H1 (cell line): ENCODE measurements around the gene TBC1D22A. TPM values are rescaled to one million over a fixed set of nuclear protein-coding genes. Genes with fewer than 3 reads are reported as not detected.

Experiments used
- CTCF ChIA-PET: fragments of 300-600 bp; sonication (Branson Sonifier 250); formaldehyde crosslinking; loops from one replicate; lab custom pipeline; 2021; ENCODE audit not compliant: partially characterized antibody; lab: Charles Lee
- POLR2A ChIA-PET: fragments of 300-600 bp; sonication (Branson Sonifier 250); formaldehyde crosslinking; loops from one replicate; lab custom pipeline; 2021; ENCODE audit warnings: inconsistent platforms; ENCODE audit not compliant: partially characterized antibody; lab: Charles Lee
- DNase-seq, 2 experiments: peaks; one replicate each; pipeline versions ENCODE4 v3.0.0 to v3.0.0-alpha.2; 2010 to 2022; ENCODE audit warnings: low spot score in 2 of 2, low read depth in 1 of 2, mixed read lengths in 1 of 2
- FAIRE-seq: peaks from 2 replicates; lab custom pipeline; 2011; peaks lifted over from hg19 to GRCh38; lab: Jason Lieb, UNC
- H2AFZ ChIP-seq: 2 replicates; pipeline ENCODE4 v1.8.1; 2012; ENCODE audit warnings: low read length, inconsistent platforms
- H2AK5ac ChIP-seq: 2 replicates; pipeline ENCODE4 v1.6.1; 2013; ENCODE audit warnings: low read depth, low read length
- H2BK120ac ChIP-seq: replicated peaks from 2 replicates; pipeline ENCODE3; 2013; ENCODE audit warnings: low read depth, low read length, inconsistent platforms
- H2BK12ac ChIP-seq: 2 replicates; pipeline ENCODE4 v1.6.1; 2013; ENCODE audit warnings: low read depth, low read length
- H2BK15ac ChIP-seq: 2 replicates; pipeline ENCODE4 v1.6.1; 2013; ENCODE audit warnings: low read length
- H2BK20ac ChIP-seq: 2 replicates; pipeline ENCODE4 v1.6.1; 2013; ENCODE audit warnings: low read length
- H2BK5ac ChIP-seq: 2 replicates; pipeline ENCODE4 v1.6.1; 2013; ENCODE audit warnings: low read depth, low read length
- H3K14ac ChIP-seq: 2 replicates; pipeline ENCODE4 v1.6.1; 2013; ENCODE audit warnings: inconsistent platforms; ENCODE audit not compliant: insufficient read length
- H3K18ac ChIP-seq: 2 replicates; pipeline ENCODE4 v1.6.1; 2013; ENCODE audit warnings: low read length; ENCODE audit errors: extremely low read depth
- H3K23ac ChIP-seq: 2 replicates; pipeline ENCODE4 v1.6.1; 2013; ENCODE audit warnings: inconsistent platforms; ENCODE audit not compliant: insufficient read length
- H3K23me2 ChIP-seq: 2 replicates; pipeline ENCODE4 v1.6.1; 2013; ENCODE audit warnings: low read depth, low read length
- H3K27ac ChIP-seq: 2 replicates; pipeline ENCODE4 v1.6.1; 2011; ENCODE audit warnings: low read depth, low read length, inconsistent platforms
- H3K27me3 ChIP-seq, 4 experiments: replicated peaks in 1 of 4; 1 replicate in 1 of 4; 2 replicates in 3 of 4; pipeline versions ENCODE4 v1.6.1 to v1.8.1; 2011 to 2013; ENCODE audit warnings: low read length in 3 of 4, mild to moderate bottlenecking in 3 of 4, inconsistent platforms in 2 of 4, mixed read lengths in 2 of 4, moderate library complexity in 1 of 4; ENCODE audit not compliant: control insufficient read depth in 3 of 4, insufficient read depth in 3 of 4; ENCODE audit errors: extremely low read depth in 1 of 4
- H3K36me3 ChIP-seq, 4 experiments: 2 replicates each; pipeline versions ENCODE4 v1.6.1 to v1.8.1; 2011 to 2013; ENCODE audit warnings: mild to moderate bottlenecking in 4 of 4, low read length in 3 of 4, moderate library complexity in 2 of 4, control low read depth in 1 of 4, inconsistent platforms in 1 of 4; ENCODE audit not compliant: insufficient read depth in 4 of 4, control insufficient read depth in 2 of 4
- H3K4ac ChIP-seq: replicated peaks from 2 replicates; pipeline ENCODE3; 2013; ENCODE audit warnings: low read length, low read depth, mixed read lengths, inconsistent platforms; ENCODE audit not compliant: insufficient read length
- H3K4me1 ChIP-seq, 4 experiments: replicated peaks in 1 of 4; 1 replicate in 1 of 4; 2 replicates in 3 of 4; pipeline versions ENCODE4 v1.6.1 to v1.8.1; 2011 to 2013; ENCODE audit warnings: low read length in 3 of 4, inconsistent platforms in 2 of 4, mixed read lengths in 1 of 4; ENCODE audit not compliant: insufficient read depth in 4 of 4, control insufficient read depth in 3 of 4
- H3K4me2 ChIP-seq, 2 experiments: 2 replicates each; pipeline versions ENCODE4 v1.6.1 to v1.8.1; 2011 to 2013; ENCODE audit warnings: low read depth in 2 of 2, low read length in 2 of 2, control low read depth in 1 of 2, inconsistent platforms in 1 of 2, mild to moderate bottlenecking in 1 of 2; ENCODE audit not compliant: insufficient read depth in 1 of 2
- H3K4me3 ChIP-seq, 4 experiments: fragments of 200-600, 300-600 bp in 1 of 4; sonication (generic), shearing (Covaris generic), sonication (Bioruptor Twin) in 1 of 4; 2 replicates each; pipeline versions ENCODE4 v1.5.1 to v1.8.1; 2011 to 2016; ENCODE audit warnings: low read length in 4 of 4, low read depth in 3 of 4, control low read depth in 2 of 4, inconsistent platforms in 2 of 4, mild to moderate bottlenecking in 2 of 4, mixed read lengths in 1 of 4, moderate library complexity in 1 of 4; ENCODE audit not compliant: insufficient read depth in 2 of 4; ENCODE audit errors: extremely low read depth in 1 of 4
- H3K56ac ChIP-seq: replicated peaks from 2 replicates; pipeline ENCODE3; 2013; ENCODE audit warnings: low read depth, mild to moderate bottlenecking, mixed read lengths, low read length, inconsistent platforms; ENCODE audit not compliant: insufficient read length
- H3K79me1 ChIP-seq: 2 replicates; pipeline ENCODE4 v1.6.1; 2013; ENCODE audit warnings: low read depth, low read length, control low read depth
- H3K79me2 ChIP-seq, 2 experiments: 2 replicates each; pipeline versions ENCODE4 v1.6.1 to v1.8.1; 2012 to 2013; ENCODE audit warnings: low read length in 2 of 2, mild to moderate bottlenecking in 2 of 2, inconsistent platforms in 1 of 2; ENCODE audit not compliant: insufficient read depth in 2 of 2, control insufficient read depth in 1 of 2
- H3K9ac ChIP-seq, 4 experiments: replicated peaks in 1 of 4; 1 replicate in 1 of 4; 2 replicates in 3 of 4; pipeline versions ENCODE4 v1.6.1 to v1.8.1; 2011 to 2013; ENCODE audit warnings: low read depth in 3 of 4, low read length in 3 of 4, control low read depth in 2 of 4, mild to moderate bottlenecking in 2 of 4, moderate library complexity in 2 of 4, inconsistent platforms in 1 of 4; ENCODE audit errors: extremely low read depth in 1 of 4
- H3K9me3 ChIP-seq, 2 experiments: 2 replicates each; pipeline versions ENCODE4 v1.6.1 to v1.8.1; 2012 to 2013; ENCODE audit warnings: mild to moderate bottlenecking in 2 of 2, moderate library complexity in 2 of 2, control low read depth in 1 of 2, inconsistent platforms in 1 of 2, low read depth in 1 of 2, low read length in 1 of 2, mixed read lengths in 1 of 2; ENCODE audit not compliant: insufficient read depth in 2 of 2
- H4K20me1 ChIP-seq, 2 experiments: replicated peaks in 1 of 2; 2 replicates each; pipeline versions ENCODE3 to v1.8.1; 2011 to 2013; ENCODE audit warnings: inconsistent platforms in 2 of 2, low read length in 2 of 2, mild to moderate bottlenecking in 1 of 2; ENCODE audit not compliant: insufficient read depth in 2 of 2, control insufficient read depth in 1 of 2
- H4K5ac ChIP-seq: 2 replicates; pipeline ENCODE4 v1.6.1; 2013; ENCODE audit warnings: low read length, low read depth, mixed read lengths, inconsistent platforms; ENCODE audit not compliant: insufficient read length
- H4K8ac ChIP-seq: 2 replicates; pipeline ENCODE4 v1.8.0; 2013; ENCODE audit warnings: mild to moderate bottlenecking, moderate library complexity, low read length, inconsistent platforms; ENCODE audit not compliant: insufficient read depth; ENCODE audit errors: extremely low read depth
- H4K91ac ChIP-seq: replicated peaks from 2 replicates; pipeline ENCODE3; 2013; ENCODE audit warnings: low read length, mixed read lengths, inconsistent platforms; ENCODE audit not compliant: insufficient read length
- RAD21 ChIP-seq, 2 experiments: IDR thresholded peaks in 1 of 2; conservative IDR thresholded peaks in 1 of 2; 2 replicates each; pipeline ENCODE4 v1.6.1; 2011; ENCODE audit warnings: low read depth in 2 of 2, low read length in 2 of 2, improper control_type of control experiment in 1 of 2, inconsistent platforms in 1 of 2, mild to moderate bottlenecking in 1 of 2, moderate library complexity in 1 of 2
- RFX5 ChIP-seq: IDR thresholded peaks from 2 replicates; pipeline ENCODE4 v1.6.1; 2011; ENCODE audit warnings: low read depth, low read length, improper control_type of control experiment, borderline replicate concordance
- YY1 ChIP-seq: IDR thresholded peaks from 2 replicates; pipeline ENCODE4 v1.6.1; 2011; ENCODE audit warnings: low read depth, mild to moderate bottlenecking, low read length
- WGBS, 2 experiments: shearing (Covaris generic) in 1 of 2; methylation state at CpG; one replicate each; pipeline versions ENCODE4 v1.1.6 to v1.1.7; 2013 to 2015; ENCODE audit warnings: low lambda C conversion rate in 2 of 2, mixed read lengths in 2 of 2, inconsistent platforms in 1 of 2, low coverage in 1 of 2, missing lambda C conversion rate in 1 of 2; ENCODE audit not compliant: insufficient replicate concordance in 2 of 2, insufficient coverage in 1 of 2, insufficient read length in 1 of 2; ENCODE audit errors: extremely low coverage in 1 of 2, missing lambda C conversion rate in 1 of 2; 5-methylcytosine and 5-hydroxymethylcytosine counted together
- polyA plus RNA-seq, 7 experiments: library from polyadenylated mRNA; depleted of rRNA in 3 of 7; stranded (reverse) in 5 of 7; unstranded in 2 of 7; fragments of >200 nt in 5 of 7; fragments of 200-250 nt in 2 of 7; gene quantifications; 1 replicate in 5 of 7; 2 replicates in 1 of 7; 4 replicates in 1 of 7; pipeline versions ENCODE4 v1.2.1 to v1.2.3, GENCODE V29; 2011 to 2013; ENCODE audit warnings: missing spikeins in 2 of 7, mixed read lengths in 2 of 7
- total RNA-seq: library from RNA; stranded (reverse); fragmentation: NEBNext Ultra II Directional; extraction: Animal tissue kit (Norgen Biotek cat#: 25700); gene quantifications from 2 replicates; pipeline ENCODE4 v1.2.1, GENCODE V29; 2021
- TF ChIP-seq, protein P1 (sequence below), 3 experiments: IDR thresholded peaks; 1 replicate in 2 of 3; 2 replicates in 1 of 3; pipeline versions ENCODE4 v1.5.1 to v1.6.1; 2011; ENCODE audit warnings: low read length in 3 of 3, mild to moderate bottlenecking in 3 of 3, inconsistent platforms in 2 of 3, low read depth in 1 of 3, moderate library complexity in 1 of 3; ENCODE audit not compliant: insufficient read depth in 1 of 3; ENCODE audit errors: control extremely low read depth in 1 of 3

TBC1D22A gene
- total and polyA plus RNA-seq, 2 of the 8 experiments (the other 6 are each of a cell fraction or from before 2014, with no cell fraction given), result 11.9 to 18.4 TPM

DNA sequence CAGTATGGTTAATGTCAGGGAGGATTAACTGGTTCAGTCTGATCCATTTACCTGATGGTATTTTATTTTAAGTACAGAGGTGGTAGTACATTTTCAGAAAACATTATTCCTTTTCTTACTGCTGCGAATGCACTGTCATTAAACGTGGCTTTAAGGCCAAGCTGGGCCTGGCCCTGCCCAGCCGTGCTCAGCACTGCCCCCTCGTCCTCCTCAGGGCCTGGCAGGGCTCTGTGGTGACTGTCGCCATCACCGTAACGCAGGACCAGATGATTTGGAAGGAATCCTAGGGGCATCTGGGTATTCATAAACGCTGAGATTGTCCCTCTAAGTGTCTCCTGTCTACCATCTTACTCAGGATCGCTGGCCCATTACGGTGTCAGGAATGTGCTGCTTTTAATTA lies 302.0 kb downstream of the TBC1D22A start:
- TF ChIP-seq RAD21 (IDR thresholded peaks at IDR 0.05 in 1 of 2, conservative IDR thresholded peaks at IDR 0.05 in 1 of 2; ENCODE audit: low read depth in 2 of 2, low read length in 2 of 2) (peak; percentile 19 to 24; a peak in 2 of 4 replicates), YY1 (no peak), RFX5 (no peak)
- TF ChIP-seq, protein P1, sequence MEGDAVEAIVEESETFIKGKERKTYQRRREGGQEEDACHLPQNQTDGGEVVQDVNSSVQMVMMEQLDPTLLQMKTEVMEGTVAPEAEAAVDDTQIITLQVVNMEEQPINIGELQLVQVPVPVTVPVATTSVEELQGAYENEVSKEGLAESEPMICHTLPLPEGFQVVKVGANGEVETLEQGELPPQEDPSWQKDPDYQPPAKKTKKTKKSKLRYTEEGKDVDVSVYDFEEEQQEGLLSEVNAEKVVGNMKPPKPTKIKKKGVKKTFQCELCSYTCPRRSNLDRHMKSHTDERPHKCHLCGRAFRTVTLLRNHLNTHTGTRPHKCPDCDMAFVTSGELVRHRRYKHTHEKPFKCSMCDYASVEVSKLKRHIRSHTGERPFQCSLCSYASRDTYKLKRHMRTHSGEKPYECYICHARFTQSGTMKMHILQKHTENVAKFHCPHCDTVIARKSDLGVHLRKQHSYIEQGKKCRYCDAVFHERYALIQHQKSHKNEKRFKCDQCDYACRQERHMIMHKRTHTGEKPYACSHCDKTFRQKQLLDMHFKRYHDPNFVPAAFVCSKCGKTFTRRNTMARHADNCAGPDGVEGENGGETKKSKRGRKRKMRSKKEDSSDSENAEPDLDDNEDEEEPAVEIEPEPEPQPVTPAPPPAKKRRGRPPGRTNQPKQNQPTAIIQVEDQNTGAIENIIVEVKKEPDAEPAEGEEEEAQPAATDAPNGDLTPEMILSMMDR (IDR thresholded peaks at IDR 0.05; ENCODE audit: control extremely low read depth in 1 of 3, insufficient read depth in 1 of 3, low read depth in 1 of 3, low read length in 3 of 3), result peak in 2 of 3 experiments; percentile 24 to 48; a peak in 2 of 4 replicates
- TF ChIP-seq, all 59 proteins: peak for 2
- H3K36me3 ChIP-seq, result no peaks in the 10 kb centered on the region; a peak in 1 of 8 replicates
- H3K56ac ChIP-seq, result no peak overlapping the region
- H3K9ac ChIP-seq, result no peak overlapping the region
- peaks cover 0 to 3% of the 10 kb centered on the region in 2 experiments for H4K20me1 ChIP-seq
- H4K5ac ChIP-seq, result no peak overlapping the region
- no peak overlapping the region for H3K27ac ChIP-seq
- no peak overlapping the region for H3K14ac ChIP-seq
- H2BK120ac ChIP-seq, result no peak overlapping the region
- CTCF ChIA-PET, result interaction anchor here (0.6 to 0.7 kb wide), 3 partner anchors 17 to 740 kb away, joined by 3 read pairs; no protein-coding TSS in a partner anchor
- H2BK5ac ChIP-seq, result no peak overlapping the region
- H3K4me3 ChIP-seq, result no peak overlapping the region
- H3K23me2 ChIP-seq, result no peaks in the 10 kb centered on the region
- H2BK20ac ChIP-seq, result no peak overlapping the region
- no peaks in the 10 kb centered on the region; a peak in 1 of 4 replicates for H3K79me2 ChIP-seq
- no peak overlapping the region for H4K91ac ChIP-seq
- no peak overlapping the region for H2BK12ac ChIP-seq
- DNase-seq, result no peak
- POLR2A ChIA-PET, result no interaction called here
- 91% methylated on average over 10 of the region's 10 CpGs; no CpG with 5 or more reads in 1 of the 2 experiments for WGBS, 2 experiments
- H2AK5ac ChIP-seq, result no peak overlapping the region
- H3K23ac ChIP-seq, result no peak overlapping the region
- no peak overlapping the region for H3K4me2 ChIP-seq
- no peak overlapping the region for H2AFZ ChIP-seq
- H3K18ac ChIP-seq, result no peak overlapping the region
- H3K4ac ChIP-seq, result no peak overlapping the region
- H3K79me1 ChIP-seq, result peaks cover 7% of the 10 kb centered on the region; the same call in 1 of the 2 replicates
- H3K4me1 ChIP-seq, result no peaks in the 10 kb centered on the region
- H4K8ac ChIP-seq, result no peak overlapping the region
- no peak overlapping the region for H2BK15ac ChIP-seq
- H3K27me3 ChIP-seq, result no peaks in the 10 kb centered on the region
- H3K9me3 ChIP-seq, result no peaks in the 10 kb centered on the region
- no peak for FAIRE-seq
